Smooth muscle cell of trachea (primary cell): ENCODE results near the gene SLC9A4. TPM values are rescaled to one million over a fixed set of nuclear protein-coding genes. Genes with fewer than 3 reads are reported as not detected.

Source experiments
- total RNA-seq: library from RNA; depleted of rRNA; stranded (reverse); fragments of >200 nt; gene quantifications from 2 replicates; pipeline ENCODE4 v1.2.1, GENCODE V29; 2014

Gene SLC9A4, protein sequence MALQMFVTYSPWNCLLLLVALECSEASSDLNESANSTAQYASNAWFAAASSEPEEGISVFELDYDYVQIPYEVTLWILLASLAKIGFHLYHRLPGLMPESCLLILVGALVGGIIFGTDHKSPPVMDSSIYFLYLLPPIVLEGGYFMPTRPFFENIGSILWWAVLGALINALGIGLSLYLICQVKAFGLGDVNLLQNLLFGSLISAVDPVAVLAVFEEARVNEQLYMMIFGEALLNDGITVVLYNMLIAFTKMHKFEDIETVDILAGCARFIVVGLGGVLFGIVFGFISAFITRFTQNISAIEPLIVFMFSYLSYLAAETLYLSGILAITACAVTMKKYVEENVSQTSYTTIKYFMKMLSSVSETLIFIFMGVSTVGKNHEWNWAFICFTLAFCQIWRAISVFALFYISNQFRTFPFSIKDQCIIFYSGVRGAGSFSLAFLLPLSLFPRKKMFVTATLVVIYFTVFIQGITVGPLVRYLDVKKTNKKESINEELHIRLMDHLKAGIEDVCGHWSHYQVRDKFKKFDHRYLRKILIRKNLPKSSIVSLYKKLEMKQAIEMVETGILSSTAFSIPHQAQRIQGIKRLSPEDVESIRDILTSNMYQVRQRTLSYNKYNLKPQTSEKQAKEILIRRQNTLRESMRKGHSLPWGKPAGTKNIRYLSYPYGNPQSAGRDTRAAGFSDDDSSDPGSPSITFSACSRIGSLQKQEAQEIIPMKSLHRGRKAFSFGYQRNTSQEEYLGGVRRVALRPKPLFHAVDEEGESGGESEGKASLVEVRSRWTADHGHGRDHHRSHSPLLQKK
- total RNA-seq: not detected in 2 replicates

DNA sequence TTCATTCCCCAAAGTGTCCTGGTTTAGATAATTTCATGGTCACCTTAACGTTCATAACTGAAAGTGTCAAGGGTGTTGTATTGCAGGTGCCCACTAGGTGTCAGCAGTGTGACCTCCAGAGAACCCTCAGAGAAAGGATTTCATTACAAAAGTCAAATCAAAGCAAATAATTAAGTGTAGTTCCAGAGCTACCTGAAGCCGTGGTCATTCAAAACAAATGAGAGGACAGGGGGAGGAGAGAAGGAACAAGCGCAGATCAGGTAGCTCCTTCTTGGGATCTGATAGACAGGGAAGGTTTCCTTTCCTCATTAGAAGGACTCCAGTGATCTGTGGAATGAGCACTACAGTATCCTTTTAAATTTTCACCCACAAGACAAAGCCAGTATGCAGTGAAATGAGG, at the start of gene SLC9A4:
Gene SLC9A4 (plus strand): TSS at position 207 of the 400 bp plus-strand sequence. CDS start 534 bp downstream, outside the sequence.

Other genes starting within 250 kb of the SLC9A4 start
- 0.33 and 0.44 TPM in 2 replicates for gene IL1RL1, start 161.7 kb upstream of the SLC9A4 start, total RNA-seq
- gene IL18R1, start 117.4 kb upstream of the SLC9A4 start, total RNA-seq: 0.44 and 0.66 TPM in 2 replicates
- not detected in 2 replicates for gene IL18RAP, start 50.1 kb upstream of the SLC9A4 start, total RNA-seq
- gene SLC9A2, start 146.3 kb downstream of the SLC9A4 start, total RNA-seq: under 0.01 TPM in 2 replicates